AG10803 (cell line): Measurements from ENCODE around the gene KRTAP2-4.
"Not testable (repeated sequence)": the region's sequence is repeated elsewhere in the genome, so short reads cannot be mapped to it uniquely, and the experiment has no call there.

Experiments used
- DNase-seq: peaks from one replicate; pipeline ENCODE4 v3.0.0; 2010; ENCODE audit warnings: low read depth
- H3K4me3 ChIP-seq: 2 replicates; pipeline ENCODE4 v1.5.1; 2011; ENCODE audit warnings: mild to moderate bottlenecking, low read length, control low read depth
- TF ChIP-seq, protein P1 (sequence below): conservative IDR thresholded peaks from 2 replicates; pipeline ENCODE4 v1.5.1; 2011; ENCODE audit warnings: mild to moderate bottlenecking, low read length, control low read depth, inconsistent platforms

The KRTAP2-4 gene

DNA sequence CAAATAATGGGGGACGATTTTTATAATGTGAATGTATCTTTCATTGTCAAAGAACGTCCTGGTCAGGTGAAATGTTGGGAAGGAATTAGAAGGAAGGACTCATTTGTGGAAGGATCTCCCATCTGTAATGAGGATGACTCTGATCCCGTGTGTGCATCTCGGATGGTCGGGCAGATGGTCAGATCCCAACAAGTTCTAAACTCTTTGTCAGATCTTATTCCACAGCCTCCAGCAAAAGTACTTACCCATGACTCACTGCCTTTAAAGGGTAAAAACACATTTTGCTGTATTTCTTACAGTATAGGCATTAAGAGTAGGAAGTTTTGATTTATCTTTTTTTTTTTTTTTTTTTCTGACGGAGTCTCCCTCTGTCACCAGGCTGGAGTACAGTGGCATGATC, 32.8 kb upstream of the KRTAP2-4 start:
- H3K4me3 ChIP-seq = no peak overlapping the region
- TF ChIP-seq, protein P1, sequence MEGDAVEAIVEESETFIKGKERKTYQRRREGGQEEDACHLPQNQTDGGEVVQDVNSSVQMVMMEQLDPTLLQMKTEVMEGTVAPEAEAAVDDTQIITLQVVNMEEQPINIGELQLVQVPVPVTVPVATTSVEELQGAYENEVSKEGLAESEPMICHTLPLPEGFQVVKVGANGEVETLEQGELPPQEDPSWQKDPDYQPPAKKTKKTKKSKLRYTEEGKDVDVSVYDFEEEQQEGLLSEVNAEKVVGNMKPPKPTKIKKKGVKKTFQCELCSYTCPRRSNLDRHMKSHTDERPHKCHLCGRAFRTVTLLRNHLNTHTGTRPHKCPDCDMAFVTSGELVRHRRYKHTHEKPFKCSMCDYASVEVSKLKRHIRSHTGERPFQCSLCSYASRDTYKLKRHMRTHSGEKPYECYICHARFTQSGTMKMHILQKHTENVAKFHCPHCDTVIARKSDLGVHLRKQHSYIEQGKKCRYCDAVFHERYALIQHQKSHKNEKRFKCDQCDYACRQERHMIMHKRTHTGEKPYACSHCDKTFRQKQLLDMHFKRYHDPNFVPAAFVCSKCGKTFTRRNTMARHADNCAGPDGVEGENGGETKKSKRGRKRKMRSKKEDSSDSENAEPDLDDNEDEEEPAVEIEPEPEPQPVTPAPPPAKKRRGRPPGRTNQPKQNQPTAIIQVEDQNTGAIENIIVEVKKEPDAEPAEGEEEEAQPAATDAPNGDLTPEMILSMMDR = no peak
- peak; percentile 62 for DNase-seq

DNA sequence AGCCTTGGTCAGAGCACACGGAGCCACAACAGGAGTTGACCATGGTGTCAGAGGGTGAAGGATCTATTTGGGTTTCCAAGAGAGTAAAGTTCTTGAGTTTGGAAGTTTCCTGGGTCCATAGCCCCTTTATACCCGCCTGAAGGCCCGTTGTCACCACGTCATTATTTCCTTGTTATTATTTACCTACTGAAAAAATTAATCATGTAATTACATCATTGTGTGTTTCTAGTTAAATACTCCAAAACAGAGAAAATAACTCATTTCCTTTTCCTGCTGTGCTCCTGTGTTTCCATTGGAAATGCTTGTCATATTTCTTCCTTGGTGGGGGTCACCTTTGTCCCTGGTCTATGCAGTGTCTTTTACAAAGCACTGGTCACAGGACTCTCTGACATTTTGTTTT, 32.4 kb upstream of the KRTAP2-4 start, which contains the start of gene KRTAP4-8:
Gene KRTAP4-8, minus strand, starts transcription at position 101 of the 400 bp plus-strand sequence. Its CDS starts 58 bp downstream, at position 43.
- TF ChIP-seq, protein P1 = no peak
- H3K4me3 ChIP-seq = no peak within 1 kb of the TSS
- DNase-seq = no peak

DNA sequence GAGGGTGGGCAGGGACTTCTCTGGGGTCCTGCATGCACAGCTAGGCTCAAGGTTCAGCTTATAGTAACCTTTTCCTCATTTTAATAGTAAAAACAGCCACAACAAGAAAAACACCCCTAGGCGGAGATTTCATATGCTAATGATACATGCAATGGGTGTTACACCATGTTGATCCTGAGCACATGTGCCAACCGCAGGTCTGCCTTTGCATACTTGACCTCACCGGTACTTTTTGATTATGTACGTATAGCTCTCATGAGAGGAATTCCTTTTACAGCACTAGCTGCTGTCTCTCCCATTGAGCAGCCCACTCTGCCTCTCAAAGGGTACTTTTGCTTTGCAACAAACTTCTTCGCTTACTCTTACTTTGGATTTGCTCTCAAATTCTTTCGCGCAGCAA, 30.4 kb upstream of the KRTAP2-4 start:
- no peak for DNase-seq
- TF ChIP-seq, protein P1 = no peak

DNA sequence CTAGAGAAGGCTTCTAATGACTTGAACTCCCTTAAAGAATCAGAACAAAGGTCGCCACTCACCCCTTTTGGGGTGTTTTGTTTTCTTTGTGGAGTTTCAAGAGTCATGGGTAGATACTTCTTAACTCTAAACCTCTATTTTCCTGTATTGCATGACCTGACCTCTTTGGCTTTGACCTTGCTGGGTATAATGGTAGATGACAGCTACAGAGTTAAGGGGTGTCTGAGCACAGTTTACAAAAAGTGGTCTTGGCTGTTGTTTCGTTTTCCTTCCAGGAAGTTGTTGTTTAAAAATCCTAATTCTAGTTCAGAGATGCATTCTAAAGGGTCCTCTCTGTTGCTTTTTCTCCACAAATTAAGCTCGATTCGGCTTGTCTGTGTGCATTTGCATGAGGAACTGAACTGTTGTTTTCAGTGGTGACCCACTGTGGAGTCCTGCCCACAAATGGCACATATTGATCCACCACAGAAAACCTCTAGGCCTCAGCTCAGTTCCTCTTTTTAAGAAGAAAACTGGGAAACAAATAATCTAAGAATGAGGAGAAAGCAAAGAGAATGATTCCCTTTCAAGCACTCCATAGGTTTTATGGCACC, 23.2 kb upstream of the KRTAP2-4 start:
- not testable (repeated sequence) for DNase-seq, H3K4me3 ChIP-seq

More for the DNA sequence above, 30.4 kb upstream of the KRTAP2-4 start:
- no peak overlapping the region for H3K4me3 ChIP-seq

DNA sequence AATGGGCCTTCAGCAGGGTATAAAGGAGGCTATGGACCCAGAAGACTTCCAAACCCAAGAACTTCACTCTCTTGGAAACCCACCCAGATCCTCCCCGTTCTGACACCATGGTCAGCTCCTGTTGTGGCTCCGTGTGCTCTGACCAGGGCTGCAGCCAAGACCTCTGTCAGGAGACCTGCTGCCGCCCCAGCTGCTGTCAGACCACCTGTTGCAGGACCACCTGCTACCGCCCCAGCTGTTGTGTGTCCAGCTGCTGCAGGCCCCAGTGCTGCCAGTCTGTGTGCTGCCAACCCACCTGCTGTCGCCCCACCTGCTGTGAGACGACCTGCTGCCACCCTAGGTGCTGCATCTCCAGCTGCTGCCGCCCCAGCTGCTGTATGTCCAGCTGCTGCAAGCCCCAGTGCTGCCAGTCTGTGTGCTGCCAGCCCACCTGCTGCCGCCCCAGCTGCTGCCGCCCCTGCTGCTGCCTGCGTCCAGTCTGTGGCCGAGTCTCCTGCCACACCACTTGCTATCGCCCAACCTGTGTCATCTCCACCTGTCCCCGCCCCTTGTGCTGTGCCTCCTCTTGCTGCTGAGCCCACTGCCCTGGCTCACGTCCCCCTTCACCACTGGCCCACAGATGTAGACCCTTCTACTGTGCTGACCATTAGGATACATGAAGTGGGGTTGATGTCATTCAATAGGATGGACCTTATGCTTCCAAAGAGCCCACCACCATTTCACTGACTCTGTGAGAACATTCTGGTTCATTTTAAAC, 18.6 kb upstream of the KRTAP2-4 start, which contains the start of gene KRTAP4-7:
Gene KRTAP4-7, plus strand, starts transcription at position 51 of the 757 bp plus-strand sequence. Its CDS starts 57 bp downstream, at position 108.
- not testable (repeated sequence) for DNase-seq, H3K4me3 ChIP-seq

DNA sequence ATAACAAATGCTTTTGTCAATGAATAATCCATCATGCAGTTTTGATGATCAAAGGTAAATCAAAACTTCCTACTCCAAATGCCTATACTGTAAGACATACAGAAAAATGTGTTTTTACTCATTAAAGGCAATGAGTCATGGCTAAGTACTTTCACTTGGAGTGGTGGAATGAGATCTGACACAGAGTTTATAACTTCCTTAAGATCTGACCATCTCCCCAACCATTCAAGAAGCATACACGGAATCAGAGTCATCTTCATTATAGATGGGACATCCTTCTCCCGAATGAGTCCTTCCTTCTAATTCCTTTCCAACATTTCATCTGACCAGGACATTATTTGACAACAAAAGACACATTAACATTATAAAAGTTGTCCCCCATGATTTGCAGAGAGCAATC, 17.7 kb upstream of the KRTAP2-4 start:
- DNase-seq = peak; percentile 52

DNA sequence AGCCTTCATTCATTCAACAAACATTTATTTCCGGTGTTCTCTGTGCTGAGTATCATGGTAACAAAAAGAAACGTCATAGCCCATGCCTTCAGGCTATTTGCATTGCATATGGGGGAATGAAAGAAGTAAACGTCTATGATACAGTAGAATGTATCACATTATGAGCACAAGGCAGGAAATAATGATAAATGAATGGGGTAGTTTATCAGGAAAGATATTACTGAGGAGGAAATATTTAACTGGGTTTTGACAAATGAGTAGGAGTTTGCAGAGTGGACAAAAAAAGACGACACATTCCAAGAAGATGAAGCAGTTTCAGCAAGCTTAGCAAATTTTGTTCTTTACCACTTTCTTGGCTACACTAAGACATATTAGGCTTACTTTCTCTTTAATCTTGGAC, 16.9 kb upstream of the KRTAP2-4 start:
- peak; percentile 35 for DNase-seq
- no peak overlapping the region for H3K4me3 ChIP-seq
- TF ChIP-seq, protein P1 = no peak

More for the DNA sequence above, 17.7 kb upstream of the KRTAP2-4 start:
- not testable (repeated sequence) for H3K4me3 ChIP-seq

DNA sequence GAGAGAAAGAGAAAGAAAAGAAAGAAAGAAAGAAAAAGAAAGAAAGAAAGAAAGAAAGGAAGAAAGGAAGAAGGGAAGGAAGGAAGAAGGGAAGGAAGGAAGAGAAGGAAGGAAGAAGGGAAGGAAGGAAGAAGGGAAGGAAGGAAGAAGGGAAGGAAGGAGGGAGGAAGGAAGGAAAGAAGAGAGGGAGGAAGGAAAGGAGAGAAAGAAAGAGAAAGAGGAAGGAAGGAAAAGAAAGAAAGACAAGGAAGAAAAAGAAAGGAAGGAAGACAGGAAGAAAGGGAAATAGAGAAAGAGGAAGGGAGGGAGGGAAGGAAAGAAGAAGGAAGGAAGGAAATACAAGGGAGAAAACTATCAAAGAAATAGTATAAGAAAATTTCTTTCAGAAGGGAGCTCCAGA, 11.1 kb upstream of the KRTAP2-4 start:
- DNase-seq = no peak
- TF ChIP-seq, protein P1 = no peak
- no peak overlapping the region for H3K4me3 ChIP-seq
